Naive B cell (primary cell): ENCODE data around the gene LSM4. TPM values are rescaled to one million over a fixed set of nuclear protein-coding genes. Genes with fewer than 3 reads are reported as not detected.

Experiments
- ATAC-seq, 2 donors: fragments of 150-1000 bp; cut with Tn5 transposase; 2 replicates each; pipeline ENCODE4 v1.10.0; 2021; ENCODE audit warnings: low read depth in 2 of 2, mild to moderate bottlenecking in 2 of 2, moderate library complexity in 2 of 2
- DNase-seq: peaks from one replicate; pipeline ENCODE4 v3.0.0; 2022
- H3K27ac Mint-ChIP-seq, 6 donors: one replicate each; pipeline ENCODE4 v1.8.0; 2020 to 2022; ENCODE audit warnings: mild to moderate bottlenecking in 6 of 6, mixed read lengths in 6 of 6, moderate library complexity in 5 of 6, inconsistent platforms in 2 of 6
- H3K27me3 Mint-ChIP-seq, 3 donors: one replicate each; pipeline ENCODE4 v1.8.0; 2021 to 2022; ENCODE audit warnings: mixed read lengths in 3 of 3, mild to moderate bottlenecking in 1 of 3
- H3K36me3 Mint-ChIP-seq, 2 donors: one replicate each; pipeline ENCODE4 v1.8.0; 2020 to 2022; ENCODE audit warnings: mixed read lengths in 2 of 2, inconsistent platforms in 1 of 2, mild to moderate bottlenecking in 1 of 2
- H3K4me1 Mint-ChIP-seq, 3 donors: one replicate each; pipeline ENCODE4 v1.8.0; 2020 to 2022; ENCODE audit warnings: mixed read lengths in 3 of 3, inconsistent platforms in 1 of 3, mild to moderate bottlenecking in 1 of 3, moderate library complexity in 1 of 3
- H3K4me3 Mint-ChIP-seq, 8 donors: one replicate each; pipeline ENCODE4 v1.8.0; 2020 to 2022; ENCODE audit warnings: mild to moderate bottlenecking in 8 of 8, mixed read lengths in 8 of 8, moderate library complexity in 8 of 8, inconsistent platforms in 2 of 8
- H3K9me3 Mint-ChIP-seq, 7 donors: one replicate each; pipeline ENCODE4 v1.8.0; 2020 to 2022; ENCODE audit warnings: mixed read lengths in 7 of 7, mild to moderate bottlenecking in 5 of 7, inconsistent platforms in 2 of 7, moderate library complexity in 1 of 7
- polyA plus RNA-seq, 6 donors: library from polyadenylated mRNA; unstranded; fragments of 300-500 nt; fragmentation: Illumina TruSeq; gene quantifications; one replicate each; pipeline ENCODE4 v1.2.3, GENCODE V29; 2021; ENCODE audit warnings: low read depth in 6 of 6

Gene LSM4
- polyA plus RNA-seq, 6 donors from 2014 or later = 111 to 157 (median 123) TPM

DNA sequence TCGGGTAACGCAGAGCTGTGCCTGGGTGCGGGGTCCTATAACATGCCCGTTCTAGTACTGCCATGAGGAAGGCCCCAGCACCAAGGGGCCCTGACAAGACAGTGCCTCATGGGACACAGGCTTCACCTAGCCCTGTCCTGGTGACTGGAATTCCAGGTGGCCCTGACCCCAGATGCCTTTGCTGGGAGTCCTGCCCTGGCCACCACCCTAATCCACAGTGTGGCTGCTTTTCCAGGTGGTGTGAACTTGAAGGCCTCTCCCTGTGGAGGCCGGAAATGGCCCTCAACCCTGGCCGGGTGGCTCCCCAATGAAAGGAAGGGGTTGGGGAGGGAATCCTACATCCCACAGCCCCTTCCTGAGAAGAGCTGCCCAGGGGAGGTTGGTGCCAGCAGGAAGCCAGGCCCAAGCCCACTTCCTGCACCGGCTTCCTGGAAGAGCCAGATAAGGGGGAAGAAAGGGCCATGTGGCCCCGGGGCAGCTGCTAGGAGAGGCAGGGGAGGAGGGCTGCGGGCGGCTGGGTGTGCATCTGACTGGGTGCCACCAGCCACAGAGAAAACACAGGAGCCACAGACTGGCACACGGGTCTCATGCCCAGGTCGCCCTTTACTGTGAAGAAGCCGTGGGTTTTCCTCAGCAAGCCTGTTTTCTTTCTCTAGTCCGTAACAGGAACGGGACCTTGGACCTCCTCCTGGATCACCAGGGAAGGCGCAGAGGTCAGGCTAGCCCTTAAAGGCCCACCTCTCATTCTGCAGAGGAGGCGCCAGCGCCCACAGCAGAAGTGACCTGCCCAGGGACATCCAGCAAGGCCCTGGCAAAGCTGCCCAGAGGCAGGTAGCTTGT, 4.7 kb downstream of the LSM4 start:
- H3K36me3 Mint-ChIP-seq = no peaks in the 10 kb centered on the region
- H3K27me3 Mint-ChIP-seq = no peaks in the 10 kb centered on the region
- H3K27ac Mint-ChIP-seq = peak overlapping the region in 4 of 6 donors; percentile 57 to 87 (median 80)
- H3K9me3 Mint-ChIP-seq = no peaks in the 10 kb centered on the region
- peak overlapping the region in 6 of 8 donors; percentile 24 to 53 (median 42) for H3K4me3 Mint-ChIP-seq
- peaks cover 29 to 62% (median 44%) of the 10 kb centered on the region in 3 donors for H3K4me1 Mint-ChIP-seq
- ATAC-seq (no peak), DNase-seq (no peak)

DNA sequence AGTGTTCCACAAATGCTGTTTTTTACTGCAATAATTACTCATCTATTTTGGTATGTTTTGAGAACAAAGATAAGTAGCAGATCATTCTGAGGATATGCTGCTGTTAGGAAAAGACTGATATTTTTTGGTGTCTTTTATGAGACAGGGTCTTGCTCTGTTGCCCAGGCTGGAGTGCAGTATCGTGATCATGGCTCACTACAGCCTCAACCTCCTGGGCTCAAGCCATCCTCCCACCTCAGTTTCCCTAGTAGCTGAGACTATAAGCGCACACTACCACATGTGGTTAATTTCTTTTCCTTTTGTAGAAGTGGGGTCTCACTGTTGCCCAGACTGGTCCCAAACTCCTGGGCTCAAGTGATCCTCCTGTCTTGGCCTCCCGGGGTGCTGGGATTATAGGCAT, 9.5 kb downstream of the LSM4 start:
- Mint-ChIP-seq H3K27me3 (no peaks in the 10 kb centered on the region), H3K9me3 (no peaks in the 10 kb centered on the region), H3K4me1 (peaks cover 6 to 26% (median 9%) of the 10 kb centered on the region in 3 donors), H3K4me3 (no peak overlapping the region), H3K36me3 (no peaks in the 10 kb centered on the region), H3K27ac (peak overlapping the region in 1 of 6 donors; percentile 47)
- DNase-seq = no peak
- ATAC-seq = no peak

DNA sequence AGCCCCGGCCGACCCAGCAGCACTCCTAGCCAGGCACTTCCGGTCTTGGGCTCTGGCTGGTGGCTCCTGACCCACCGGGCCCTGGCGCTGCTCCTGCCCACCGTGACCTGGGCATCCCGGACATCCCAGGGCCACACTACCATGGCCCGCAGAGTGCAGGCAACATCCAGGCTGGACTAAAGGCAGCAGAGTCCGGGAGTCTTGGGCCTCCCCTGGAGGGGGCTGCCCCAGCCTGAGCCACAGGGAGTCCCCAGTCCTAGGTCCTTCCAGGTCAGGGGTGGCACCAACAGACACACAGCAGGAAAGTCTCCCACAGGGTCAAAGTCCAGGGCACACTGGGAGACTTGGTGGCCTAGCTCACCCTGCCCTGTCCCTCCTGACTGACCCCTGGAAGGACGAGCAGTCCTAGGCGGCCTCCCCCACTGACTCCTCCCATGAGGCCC, 10.8 kb downstream of the LSM4 start:
- H3K9me3 Mint-ChIP-seq = no peaks in the 10 kb centered on the region
- H3K27me3 Mint-ChIP-seq = no peaks in the 10 kb centered on the region
- no peak overlapping the region for H3K27ac Mint-ChIP-seq
- no peak overlapping the region for H3K4me3 Mint-ChIP-seq
- ATAC-seq (no peak), DNase-seq (no peak)
- H3K36me3 Mint-ChIP-seq = no peaks in the 10 kb centered on the region
- H3K4me1 Mint-ChIP-seq = peaks cover 5 to 19% (median 7%) of the 10 kb centered on the region in 3 donors

DNA sequence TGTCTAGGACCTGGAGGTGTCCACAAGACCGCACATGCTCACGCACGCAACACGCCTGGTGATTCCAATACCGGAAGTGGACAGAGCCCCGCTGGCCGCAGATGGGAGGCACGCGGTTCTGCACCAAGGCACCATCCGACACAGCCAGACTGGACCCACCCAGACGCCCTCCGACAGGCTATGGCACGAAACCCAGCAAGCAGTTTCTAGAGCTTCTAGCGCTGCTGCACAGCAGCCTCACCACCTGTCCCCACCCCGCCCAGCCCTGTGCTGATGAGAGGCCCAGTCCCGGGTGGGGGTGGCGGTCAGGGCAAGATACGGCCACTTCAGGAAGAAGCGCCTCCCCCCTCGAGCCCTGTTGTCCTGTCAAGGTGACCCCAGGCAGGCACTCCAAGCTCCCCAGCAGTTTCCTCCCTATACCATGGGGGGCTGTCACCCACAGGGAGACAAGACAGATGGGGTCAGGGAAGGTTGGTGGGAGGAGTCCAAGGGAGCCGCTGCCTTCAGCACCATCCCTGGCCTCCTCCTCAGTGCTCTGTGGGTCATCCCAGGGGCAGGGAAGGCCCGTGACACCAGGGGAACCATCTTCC, 11.3 kb downstream of the LSM4 start:
- Mint-ChIP-seq H3K27me3 (no peaks in the 10 kb centered on the region), H3K27ac (no peak overlapping the region), H3K36me3 (no peaks in the 10 kb centered on the region), H3K4me1 (peaks cover 10 to 24% (median 12%) of the 10 kb centered on the region in 3 donors), H3K9me3 (no peaks in the 10 kb centered on the region), H3K4me3 (no peak overlapping the region)
- no peak for ATAC-seq
- DNase-seq = no peak

DNA sequence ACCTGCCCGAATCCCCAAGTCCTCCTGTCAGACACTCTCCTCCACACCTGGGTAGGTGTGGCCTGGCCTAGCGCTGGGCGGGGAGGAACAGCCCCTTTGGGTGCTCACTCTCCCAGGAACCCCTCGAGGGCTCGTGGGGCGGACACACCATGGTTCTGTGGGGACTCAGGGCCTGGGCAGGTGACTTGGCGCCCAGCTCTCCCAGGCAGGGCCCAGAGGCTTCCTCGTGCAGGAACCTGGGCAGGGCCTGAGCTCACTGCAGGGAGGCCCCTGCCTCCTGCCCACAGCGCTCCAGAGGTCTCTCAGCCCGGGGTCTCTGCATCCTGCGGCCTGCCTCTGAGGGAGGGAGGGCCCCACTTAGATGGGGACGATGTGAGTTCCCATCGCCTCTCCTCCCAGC, 11.9 kb downstream of the LSM4 start:
- Mint-ChIP-seq H3K27me3 (no peaks in the 10 kb centered on the region), H3K36me3 (no peaks in the 10 kb centered on the region), H3K9me3 (no peaks in the 10 kb centered on the region), H3K27ac (no peak overlapping the region), H3K4me3 (no peak overlapping the region), H3K4me1 (peaks cover 11 to 27% (median 18%) of the 10 kb centered on the region in 3 donors)
- ATAC-seq (no peak), DNase-seq (no peak)

DNA sequence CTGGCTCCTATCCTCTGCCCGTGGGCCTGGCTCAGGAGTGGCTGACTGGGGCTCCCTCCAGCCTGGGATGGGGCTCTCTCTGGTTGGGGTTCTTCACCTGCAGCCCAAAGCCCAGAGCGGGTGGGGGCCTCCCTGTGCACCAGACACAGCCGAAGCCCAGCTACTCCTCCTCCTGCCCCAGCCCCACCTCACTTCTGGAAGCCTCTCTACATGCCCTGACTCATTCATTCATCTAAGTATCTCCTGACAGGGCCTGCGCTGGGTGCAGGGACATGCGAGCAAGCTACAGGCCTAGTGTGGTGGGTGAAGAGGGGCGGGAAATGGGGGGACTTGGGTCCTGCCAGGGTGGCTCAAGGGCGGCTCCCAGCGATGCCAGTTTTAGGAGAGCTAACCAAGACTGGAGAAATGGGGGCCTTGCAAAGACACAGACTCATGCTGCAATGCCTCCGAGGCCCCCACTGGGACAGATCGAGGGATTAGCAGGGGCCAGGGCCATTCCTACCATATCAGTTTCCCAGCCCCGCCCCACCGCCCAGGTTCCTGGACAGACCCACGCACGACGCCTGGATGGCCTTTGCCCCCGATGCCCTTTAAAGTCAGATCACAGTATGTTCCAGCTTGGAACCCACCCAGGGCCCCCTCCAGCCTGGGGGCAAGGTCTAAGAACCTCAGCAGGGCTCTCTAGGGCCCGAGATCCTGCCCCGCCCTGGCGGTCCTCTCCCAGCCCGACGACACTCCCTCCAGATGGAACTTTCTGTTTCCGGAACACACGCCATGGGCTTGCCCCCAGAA, 12.6 kb downstream of the LSM4 start:
- H3K27ac Mint-ChIP-seq = peak overlapping the region in 1 of 6 donors; percentile 15
- no peak for DNase-seq
- no peaks in the 10 kb centered on the region for H3K36me3 Mint-ChIP-seq
- no peak for ATAC-seq
- H3K4me1 Mint-ChIP-seq = peaks cover 11 to 28% (median 19%) of the 10 kb centered on the region in 3 donors
- no peaks in the 10 kb centered on the region for H3K9me3 Mint-ChIP-seq
- peak overlapping the region in 1 of 8 donors; percentile 21 for H3K4me3 Mint-ChIP-seq
- no peaks in the 10 kb centered on the region for H3K27me3 Mint-ChIP-seq

DNA sequence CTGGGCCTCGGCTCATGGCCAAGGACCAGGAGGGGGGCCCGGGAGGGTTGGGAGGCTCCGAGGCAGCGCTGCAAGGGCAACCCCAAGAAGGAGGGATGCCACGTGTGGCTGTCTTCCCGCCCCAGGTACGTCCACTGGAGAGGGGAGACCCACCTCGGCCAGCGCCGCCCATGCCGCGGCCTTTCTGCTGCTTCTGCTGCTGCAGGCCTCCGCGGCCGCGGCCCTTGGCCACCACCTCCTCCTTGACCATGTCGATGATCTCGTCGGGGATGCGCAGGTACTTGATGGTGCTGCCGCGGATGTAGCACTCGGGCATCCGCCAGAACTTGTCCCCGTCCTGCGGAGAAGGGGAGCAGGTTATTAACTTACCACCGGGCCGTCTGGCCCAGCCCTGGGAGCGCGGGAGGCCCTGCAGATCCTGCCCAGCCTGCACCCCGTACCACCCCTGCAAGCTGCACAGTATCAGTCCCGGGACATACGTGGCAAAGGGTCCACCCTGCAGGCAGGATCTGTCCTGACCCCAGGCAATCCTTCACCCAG, 13.3 kb downstream of the LSM4 start:
- Mint-ChIP-seq H3K4me1 (peaks cover 13 to 34% (median 27%) of the 10 kb centered on the region in 3 donors), H3K4me3 (no peak overlapping the region), H3K9me3 (no peaks in the 10 kb centered on the region), H3K27ac (peak overlapping the region in 1 of 6 donors; percentile 15), H3K27me3 (no peaks in the 10 kb centered on the region), H3K36me3 (no peaks in the 10 kb centered on the region)
- ATAC-seq (no peak), DNase-seq (no peak)

DNA sequence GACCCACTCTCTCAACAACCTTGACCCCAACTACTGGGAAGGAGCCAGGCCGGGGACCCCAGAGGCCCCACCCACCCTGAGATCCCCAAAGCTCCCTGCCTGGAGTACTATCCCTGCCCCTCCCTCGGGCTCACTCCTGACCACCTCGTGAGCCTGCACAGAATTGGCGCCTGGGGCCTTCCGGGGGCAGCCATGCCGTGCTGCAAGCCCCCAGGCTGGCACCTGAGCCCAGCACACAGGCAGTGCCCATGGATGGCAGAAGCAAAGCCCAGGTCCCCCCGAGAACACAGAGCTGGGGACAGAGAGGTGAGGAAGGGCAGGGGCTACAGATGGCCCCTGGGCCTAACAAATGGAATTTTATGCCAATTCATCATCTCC, 13.9 kb downstream of the LSM4 start:
- no peaks in the 10 kb centered on the region for H3K9me3 Mint-ChIP-seq
- no peak overlapping the region for H3K4me3 Mint-ChIP-seq
- H3K27me3 Mint-ChIP-seq = no peaks in the 10 kb centered on the region
- peak overlapping the region in 1 of 6 donors; percentile 60 for H3K27ac Mint-ChIP-seq
- no peak for ATAC-seq
- no peak for DNase-seq
- H3K4me1 Mint-ChIP-seq = peaks cover 20 to 41% (median 33%) of the 10 kb centered on the region in 3 donors
- H3K36me3 Mint-ChIP-seq = no peaks in the 10 kb centered on the region

DNA sequence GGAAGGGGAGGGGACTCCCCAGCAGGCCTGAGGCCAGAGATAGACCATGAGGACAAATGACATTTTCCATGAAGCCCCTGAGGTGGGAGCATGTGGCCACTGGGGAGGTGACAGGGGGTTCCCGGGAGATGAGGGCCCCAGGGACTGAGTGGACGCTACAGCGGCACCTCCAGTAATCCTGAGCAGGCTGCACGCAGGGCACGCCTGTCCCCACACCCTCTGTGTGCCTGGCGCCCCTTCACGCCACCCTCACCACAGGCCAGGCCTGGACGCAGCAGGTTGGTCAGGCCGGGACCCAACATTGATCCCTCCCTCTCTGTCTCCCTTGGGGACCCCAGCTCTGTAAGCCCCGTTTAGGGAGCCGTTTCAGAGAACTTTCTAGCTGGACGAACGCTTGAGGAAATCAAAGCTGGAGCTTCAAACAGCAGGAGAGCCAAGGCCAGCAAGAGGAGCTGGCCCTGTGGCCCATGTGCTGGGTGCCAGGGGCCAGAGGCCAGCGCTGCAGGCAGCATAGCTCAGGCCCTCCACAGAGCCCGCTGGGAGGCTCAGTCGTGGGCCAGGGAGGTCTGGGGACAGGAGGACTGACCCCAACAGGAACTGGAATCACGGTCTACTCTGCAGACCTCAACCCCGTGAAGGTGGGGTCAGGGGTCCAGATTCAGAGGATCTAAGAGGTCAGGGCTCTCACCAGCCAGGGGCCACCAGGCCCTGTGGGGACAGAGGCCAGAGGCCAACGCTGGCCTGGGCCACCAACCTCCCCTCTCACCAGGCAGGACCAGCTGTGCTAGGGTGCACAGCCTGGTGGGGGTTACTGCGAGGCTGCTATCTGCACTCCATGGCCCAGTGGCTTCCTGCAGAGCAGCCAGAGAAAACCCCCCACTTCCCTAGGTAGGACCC, 14.6 kb downstream of the LSM4 start:
- no peak overlapping the region for H3K4me3 Mint-ChIP-seq
- peak overlapping the region in 2 of 6 donors; percentile 60 to 99 for H3K27ac Mint-ChIP-seq
- no peaks in the 10 kb centered on the region for H3K9me3 Mint-ChIP-seq
- DNase-seq (no peak), ATAC-seq (no peak)
- H3K36me3 Mint-ChIP-seq = no peaks in the 10 kb centered on the region
- peaks cover 26 to 47% (median 40%) of the 10 kb centered on the region in 3 donors for H3K4me1 Mint-ChIP-seq
- H3K27me3 Mint-ChIP-seq = no peaks in the 10 kb centered on the region

DNA sequence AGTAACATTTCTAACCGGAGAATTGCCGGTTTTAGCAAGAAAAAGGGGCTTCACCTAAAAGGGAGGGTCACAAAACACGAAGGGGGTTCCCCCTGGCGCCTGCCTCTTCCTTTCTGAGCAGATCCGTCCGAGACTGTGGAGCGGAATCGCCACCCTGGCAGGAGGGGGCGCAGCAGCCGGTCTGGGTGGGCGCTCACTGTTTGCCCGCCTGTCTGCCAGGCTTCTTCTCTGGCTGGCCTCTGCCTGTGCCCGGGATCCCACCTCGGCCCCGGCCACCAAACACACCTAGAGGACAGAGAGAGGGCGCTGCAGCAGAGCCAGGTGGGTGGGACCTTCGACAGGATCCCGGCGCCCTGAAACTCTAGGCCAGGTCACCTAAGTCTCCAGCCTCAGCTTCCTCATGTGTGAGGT, 15.6 kb downstream of the LSM4 start:
- Mint-ChIP-seq H3K4me3 (peak overlapping the region; percentile 64 to 91 (median 84)), H3K27ac (peak overlapping the region; percentile 93 to 99 (median 98)), H3K36me3 (no peaks in the 10 kb centered on the region), H3K9me3 (no peaks in the 10 kb centered on the region), H3K27me3 (no peaks in the 10 kb centered on the region), H3K4me1 (peaks cover 28 to 46% (median 42%) of the 10 kb centered on the region in 3 donors)
- no peak for ATAC-seq
- DNase-seq = no peak

DNA sequence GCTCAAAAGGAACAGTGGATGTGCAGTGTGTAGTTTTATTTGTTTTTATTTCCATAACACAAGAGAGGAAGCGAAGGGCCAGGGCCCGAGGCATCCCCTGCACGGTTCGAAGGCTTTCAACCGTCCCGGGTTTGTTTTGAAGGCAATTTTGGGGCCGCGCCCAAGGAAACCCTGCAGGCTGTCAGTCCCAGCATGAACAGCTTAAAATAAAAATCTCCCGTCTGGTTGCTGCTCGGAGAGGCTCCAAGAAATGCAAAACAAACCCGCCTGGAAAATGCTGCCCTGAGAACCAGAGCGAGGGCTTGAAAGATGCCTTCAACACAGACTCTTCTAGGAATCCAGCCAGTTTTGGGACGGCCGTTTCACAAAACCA, 16.0 kb downstream of the LSM4 start:
- peak in 1 of 2 donors; percentile 6 for ATAC-seq
- peak; percentile 60 for DNase-seq
- Mint-ChIP-seq H3K4me1 (peaks cover 28 to 47% (median 43%) of the 10 kb centered on the region in 3 donors), H3K9me3 (no peaks in the 10 kb centered on the region), H3K4me3 (peak overlapping the region; percentile 64 to 91 (median 84)), H3K27ac (peak overlapping the region; percentile 93 to 99 (median 98)), H3K27me3 (no peaks in the 10 kb centered on the region), H3K36me3 (no peaks in the 10 kb centered on the region)

DNA sequence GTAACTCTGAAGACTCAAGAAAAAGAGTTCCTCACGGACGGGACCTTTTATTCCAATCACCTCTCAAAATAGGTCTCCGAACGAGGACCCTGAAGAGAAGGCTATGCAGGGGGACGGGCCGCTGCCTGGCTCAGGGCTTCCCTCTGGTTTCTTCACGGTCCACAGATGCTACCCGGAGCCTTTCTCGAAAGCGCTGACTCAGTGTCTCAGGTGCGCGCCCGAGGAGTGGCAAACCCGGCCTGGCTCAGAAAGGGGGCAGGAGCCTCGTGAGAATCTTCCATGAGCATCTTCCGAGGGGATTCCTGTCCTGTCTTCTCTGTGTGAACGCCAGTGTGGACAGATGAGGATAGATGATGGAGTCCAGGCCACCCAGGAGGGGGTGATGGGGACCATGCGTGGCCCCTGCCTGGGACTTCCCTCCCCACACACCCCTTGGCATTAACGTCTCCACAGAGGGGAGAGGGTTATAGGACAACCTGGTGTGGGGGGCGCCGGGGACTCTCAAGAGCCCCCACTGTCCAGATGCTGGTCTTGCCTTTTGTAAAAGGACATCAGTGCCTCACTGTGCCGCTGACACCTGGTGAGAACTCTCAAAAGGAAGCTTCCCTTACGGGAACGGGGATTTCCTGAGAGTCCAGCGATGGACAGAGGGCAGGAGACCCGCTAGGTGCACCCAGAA, 16.5 kb downstream of the LSM4 start:
- peaks cover 28 to 49% (median 47%) of the 10 kb centered on the region in 3 donors for H3K4me1 Mint-ChIP-seq
- H3K36me3 Mint-ChIP-seq = no peaks in the 10 kb centered on the region
- no peak for DNase-seq
- H3K27me3 Mint-ChIP-seq = no peaks in the 10 kb centered on the region
- peak overlapping the region; percentile 64 to 97 (median 87) for H3K4me3 Mint-ChIP-seq
- H3K9me3 Mint-ChIP-seq = no peaks in the 10 kb centered on the region
- peak overlapping the region; percentile 95 to 99 (median 98) for H3K27ac Mint-ChIP-seq
- no peak for ATAC-seq
